GM21423 (cell line): Measurements from ENCODE around the gene KNCN.

Experiments
- ATAC-seq: cut with Tn5 transposase; IDR thresholded peaks from one replicate; pipeline ENCODE4 v1.9.1; 2021; ENCODE audit warnings: mild to moderate bottlenecking, moderate library complexity; ENCODE audit not compliant: unreplicated experiment

The KNCN gene

DNA sequence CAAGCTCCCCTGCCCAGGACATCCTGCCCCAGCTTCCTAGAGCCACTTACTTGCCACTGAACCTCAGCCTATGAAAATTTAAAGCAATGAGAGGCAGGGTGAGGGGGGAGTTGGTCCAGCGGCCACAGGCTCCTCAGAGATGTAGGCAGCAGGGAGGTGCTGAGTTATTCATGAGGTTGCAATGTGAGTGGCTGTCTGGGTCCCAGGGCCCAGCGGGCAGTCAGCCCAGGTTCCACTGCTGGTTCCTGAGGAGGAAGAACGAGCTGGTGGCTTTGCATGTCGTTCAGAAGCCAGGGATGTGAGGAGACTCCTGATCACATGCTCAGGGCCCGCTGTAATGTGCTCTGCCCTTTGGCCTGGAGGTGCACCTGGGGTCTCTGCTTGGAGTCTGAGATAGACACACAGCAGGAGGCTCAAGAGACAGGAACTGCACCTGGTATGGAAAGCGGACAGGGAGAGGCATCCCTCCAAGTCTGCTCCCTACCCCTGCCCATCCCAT lies at the start of gene KNCN:
Gene KNCN, minus strand, starts transcription at position 51 of the 499 bp plus-strand sequence. CDS start 432 bp downstream, outside the sequence.
- ATAC-seq: no peak

DNA sequence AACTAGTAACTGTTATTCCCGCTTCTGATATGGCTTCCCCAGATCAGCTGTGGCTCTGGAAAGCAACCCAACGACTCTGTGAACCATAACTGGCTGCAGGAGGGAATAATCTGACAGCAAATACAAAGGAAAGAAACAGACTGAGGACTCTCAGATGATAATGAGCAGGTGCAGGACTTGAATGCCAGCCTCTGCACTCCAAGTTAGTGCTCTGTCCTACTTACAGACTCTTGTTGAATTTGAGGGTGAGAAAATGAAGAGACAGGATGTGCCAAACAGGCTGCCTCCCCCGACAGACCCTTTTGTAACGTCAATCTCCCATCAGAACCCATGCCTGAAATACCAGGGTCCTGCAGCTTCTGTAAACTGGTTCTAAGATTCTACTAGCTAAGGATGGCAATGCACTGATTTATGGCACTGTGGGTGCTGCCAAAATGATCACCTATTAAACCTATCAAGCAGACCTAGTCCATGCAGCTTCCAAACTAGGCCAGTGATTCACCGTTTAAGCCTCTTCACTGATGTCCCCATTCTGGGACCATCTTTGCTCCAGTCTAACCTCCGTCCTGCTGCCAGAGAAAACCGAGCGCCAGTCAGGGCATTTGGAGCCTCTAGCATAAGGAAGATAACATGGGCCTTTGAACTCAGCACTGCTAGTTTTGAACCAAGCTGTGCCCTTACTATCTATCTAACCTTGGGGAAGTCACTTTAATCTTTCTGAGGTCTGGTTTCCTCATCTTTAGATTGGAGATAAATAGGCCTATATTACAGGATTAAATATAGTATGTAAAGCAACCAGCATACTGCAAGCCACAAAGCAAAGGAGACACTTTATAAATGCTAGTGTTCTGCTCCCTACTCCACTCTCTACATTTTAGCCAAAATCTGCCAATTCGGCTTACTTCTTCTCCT lies 47.9 kb upstream of the KNCN start:
- ATAC-seq: no peak

DNA sequence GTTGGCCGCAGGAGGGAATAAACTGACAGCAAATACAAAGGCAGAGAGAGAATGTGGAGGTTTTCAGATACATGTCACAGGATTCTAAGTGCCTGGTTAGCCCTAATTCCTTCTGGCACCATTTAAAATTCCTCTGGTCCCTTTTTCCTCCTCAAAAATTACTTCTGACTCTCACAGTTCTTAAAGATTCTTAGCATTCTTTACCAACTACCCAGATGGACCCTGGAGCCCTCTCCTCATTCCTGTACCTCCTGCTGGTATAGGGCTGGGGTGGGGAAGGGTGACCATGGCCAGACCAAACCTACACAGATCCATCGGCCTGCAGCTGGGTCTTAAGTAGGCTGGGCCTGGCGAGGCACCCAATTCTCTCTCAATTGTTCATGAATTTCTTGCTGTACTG lies 45.4 kb upstream of the KNCN start:
- ATAC-seq: no peak

DNA sequence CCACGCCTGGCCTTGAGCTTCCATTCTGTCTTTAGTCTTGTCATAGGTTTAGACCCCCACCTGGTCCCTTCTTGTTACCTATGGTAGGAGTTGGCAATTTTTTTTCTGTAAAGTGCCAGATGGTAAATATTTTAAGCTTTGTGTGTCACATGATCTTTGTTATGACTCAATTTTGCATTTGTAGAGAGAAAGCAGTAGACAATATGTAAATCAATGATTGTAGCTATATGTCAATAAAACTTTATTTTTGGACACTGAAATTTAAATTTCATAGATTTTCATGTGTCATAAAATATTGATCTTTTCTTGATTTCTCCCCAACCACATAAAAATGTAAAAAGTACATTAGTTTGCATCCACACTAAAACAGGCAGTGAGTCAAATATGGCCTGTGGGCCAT lies 44.6 kb upstream of the KNCN start:
- ATAC-seq: no peak

DNA sequence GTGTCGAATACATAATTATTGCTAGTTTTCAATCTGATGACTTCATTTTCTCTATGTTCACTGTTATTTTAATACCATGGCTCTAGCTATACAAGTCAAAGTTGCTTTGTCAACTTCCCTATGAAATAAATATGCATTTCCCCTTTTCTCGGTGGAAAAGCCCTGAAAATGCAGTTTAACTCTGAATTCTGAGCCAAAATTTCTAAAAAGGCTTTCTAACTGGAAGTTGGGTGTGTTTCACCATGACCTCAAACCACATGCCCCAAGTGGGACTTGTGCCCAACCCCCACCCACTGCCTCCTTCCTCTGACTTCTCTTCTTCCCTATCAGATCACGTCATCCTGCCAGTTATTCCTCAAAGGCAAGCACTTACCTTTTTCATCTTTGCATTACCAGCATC lies 43.7 kb upstream of the KNCN start:
- no peak for ATAC-seq

- ATAC-seq: no peak
These were observed 42.6 kb upstream of the KNCN start for GRCh38 chr1:46594063-46594462.

DNA sequence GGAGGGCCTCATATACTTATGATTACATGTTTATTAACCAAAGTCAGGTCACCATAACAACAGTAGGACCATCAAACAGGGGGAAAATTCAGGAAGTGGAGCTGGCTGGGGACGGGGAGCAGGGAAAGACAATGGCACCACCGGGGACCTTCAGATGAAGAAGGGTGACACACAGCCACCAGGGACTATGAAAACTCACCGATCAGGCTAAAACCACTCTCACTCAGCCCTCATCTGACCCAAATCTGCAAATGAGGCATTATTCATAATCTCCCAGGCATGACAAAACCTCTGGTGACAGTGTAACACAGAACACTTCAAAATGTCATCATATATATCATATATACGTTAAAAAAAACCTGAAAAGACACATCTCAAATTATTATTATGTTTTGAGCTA lies 41.4 kb upstream of the KNCN start:
- ATAC-seq: no peak

GRCh38 chr1:46589529-46589928 lies 38.1 kb upstream of the KNCN start:
- ATAC-seq: no peak

- no peak for ATAC-seq
These were observed 35.6 kb upstream of the KNCN start for GRCh38 chr1:46587069-46587468.

- ATAC-seq: no peak
These were observed 34.0 kb upstream of the KNCN start for GRCh38 chr1:46585312-46585938.

DNA sequence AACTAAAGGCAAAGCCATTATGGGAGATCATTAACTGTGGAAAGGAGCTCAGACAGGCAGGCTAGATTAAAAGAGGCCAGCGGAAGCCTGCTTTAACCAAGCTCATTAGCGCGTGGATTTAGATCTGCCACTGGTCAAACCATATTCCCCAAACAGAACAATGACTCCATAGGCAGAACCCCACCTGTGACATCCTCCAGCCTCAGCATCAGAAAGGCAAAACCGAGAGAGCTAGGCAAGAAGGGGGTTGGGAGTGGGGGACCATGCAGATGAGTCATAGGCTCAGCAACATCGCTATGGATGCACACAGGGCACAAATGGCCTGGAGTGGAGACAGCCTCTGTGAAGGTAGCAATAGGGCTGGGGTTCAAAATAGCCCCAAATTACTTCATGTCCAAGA lies 32.0 kb upstream of the KNCN start:
- ATAC-seq: no peak

DNA sequence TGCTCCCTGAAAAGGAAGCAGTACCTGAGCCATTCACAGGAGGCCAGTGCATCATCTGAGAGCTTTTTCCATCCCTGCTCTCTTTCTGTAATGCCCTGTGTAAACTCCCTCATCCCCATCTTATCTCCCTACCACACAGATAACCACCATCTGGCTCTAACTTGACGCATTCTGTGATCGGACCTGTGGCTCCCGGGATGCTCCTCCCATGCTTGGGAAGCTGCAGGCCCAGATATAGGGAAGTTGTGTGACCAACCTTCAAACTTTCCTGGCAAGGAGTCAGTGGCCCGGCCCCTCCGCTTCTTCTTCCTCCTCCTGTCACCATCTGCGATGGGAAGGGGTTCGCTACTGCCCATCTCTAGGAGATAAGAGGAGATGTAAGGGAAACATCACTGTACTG lies 31.5 kb upstream of the KNCN start:
- ATAC-seq: no peak

DNA sequence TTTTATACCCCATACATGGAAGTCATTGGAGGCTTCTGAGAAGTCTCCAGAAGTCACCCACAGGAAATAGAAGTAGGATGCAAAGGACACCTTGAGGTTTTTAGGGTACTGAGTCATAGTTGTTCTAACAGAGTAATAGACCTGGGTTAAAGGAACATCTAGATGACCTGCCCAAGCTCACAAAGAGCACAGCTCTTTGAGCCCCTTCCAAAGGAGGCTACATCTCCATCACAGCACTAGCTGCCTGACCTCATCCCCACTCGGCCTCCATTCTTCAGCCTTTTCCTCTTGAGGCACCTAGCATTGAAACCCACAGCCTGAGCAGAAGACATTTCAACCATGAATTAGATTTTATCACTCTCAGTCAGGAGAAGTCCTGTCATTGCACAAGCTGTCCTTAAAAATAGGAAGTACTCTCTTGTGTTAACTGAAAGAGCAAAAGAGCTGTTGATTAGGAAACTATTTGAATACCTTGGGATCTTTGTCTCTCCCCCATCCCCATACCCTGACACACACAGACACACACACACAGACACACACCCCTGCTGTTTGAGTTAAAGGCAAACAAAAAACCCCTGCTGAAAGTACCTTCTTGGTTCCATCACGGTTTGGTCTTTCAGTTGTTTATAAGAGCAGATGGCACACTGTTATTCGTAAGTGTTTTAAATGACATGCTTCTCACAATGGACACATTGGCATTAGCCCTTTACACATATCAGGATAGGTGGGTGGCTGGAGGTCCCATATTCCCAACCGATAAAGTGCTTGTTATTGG lies 30.4 kb upstream of the KNCN start:
- no peak for ATAC-seq

- no peak for ATAC-seq
These were observed 28.9 kb upstream of the KNCN start for GRCh38 chr1:46580140-46580903.

DNA sequence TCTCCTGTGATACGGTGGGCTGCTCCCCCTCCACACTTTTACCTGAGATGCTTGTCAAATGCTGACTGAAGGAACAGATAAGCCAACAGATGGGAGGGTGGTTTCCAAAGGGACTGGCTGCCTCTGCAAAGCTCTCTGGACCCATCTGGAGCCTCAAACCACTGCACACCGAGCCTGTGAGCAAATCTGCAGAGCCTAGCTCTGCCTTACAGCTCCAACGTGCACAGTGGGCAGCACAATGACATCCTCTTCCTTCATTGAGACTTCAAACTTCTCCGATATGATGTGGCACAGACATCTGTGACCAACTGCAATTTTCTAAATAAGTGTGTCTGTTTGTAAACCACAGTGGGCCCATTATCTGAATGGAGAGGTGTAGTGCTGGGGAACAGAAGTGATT lies 26.2 kb upstream of the KNCN start:
- ATAC-seq: no peak

DNA sequence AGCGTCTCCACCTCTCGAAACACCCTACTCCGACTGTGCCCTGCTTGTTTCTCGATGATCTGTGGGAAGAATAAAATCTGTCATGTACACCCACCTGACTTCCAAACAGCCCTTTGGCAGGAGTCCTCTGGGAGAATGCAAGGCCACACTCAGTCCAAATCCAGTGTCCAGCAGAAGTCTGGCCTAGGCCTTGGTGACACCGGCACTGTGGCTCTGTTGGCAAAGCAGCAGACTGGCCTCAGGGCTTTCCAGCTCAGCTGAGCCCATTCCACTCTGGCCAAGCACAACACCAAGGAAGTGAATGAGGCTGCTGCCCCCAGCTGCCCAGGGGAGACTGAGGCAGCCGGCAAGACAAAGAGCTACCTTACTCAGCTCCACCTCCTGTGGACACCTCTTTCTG lies 25.1 kb upstream of the KNCN start:
- no peak for ATAC-seq

DNA sequence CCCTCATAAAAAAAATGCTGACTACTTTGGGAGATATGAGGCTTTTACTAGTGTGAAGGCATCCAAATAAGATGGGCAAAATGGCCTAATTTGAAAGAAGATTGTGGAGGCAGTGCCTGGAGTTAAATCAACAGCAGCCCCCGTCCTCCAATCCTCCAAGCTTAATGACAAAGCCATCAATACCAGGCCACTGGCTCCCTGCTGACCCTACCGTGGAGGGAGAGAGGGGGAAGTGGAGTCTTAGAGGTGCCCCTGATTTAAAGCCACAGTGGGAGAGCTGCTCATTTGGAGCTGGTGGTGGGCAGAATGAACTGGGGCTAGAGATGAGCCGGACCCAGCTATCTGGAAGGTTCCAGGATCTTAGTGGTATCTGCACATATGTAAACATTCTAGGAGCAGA lies 24.3 kb upstream of the KNCN start:
- ATAC-seq: no peak

DNA sequence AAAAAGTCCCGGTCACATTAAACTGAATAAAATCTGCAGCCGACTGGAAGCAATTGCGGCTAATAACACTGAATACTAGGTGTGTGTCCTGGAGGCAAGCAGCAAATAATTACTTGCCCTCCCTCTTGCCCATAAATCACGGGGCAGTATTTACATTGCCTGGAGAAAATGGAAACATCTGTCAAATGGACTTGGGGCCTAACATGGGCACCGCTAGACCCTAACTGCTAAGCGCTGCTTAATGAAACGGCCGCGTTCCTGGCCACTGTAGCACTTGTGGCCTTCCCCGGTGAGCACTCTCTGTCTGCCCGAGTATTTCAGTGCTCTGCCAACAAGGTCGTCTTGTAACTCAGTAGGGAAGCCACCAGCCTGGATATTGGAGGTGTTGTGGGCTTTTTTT lies 23.9 kb upstream of the KNCN start:
- ATAC-seq: no peak

DNA sequence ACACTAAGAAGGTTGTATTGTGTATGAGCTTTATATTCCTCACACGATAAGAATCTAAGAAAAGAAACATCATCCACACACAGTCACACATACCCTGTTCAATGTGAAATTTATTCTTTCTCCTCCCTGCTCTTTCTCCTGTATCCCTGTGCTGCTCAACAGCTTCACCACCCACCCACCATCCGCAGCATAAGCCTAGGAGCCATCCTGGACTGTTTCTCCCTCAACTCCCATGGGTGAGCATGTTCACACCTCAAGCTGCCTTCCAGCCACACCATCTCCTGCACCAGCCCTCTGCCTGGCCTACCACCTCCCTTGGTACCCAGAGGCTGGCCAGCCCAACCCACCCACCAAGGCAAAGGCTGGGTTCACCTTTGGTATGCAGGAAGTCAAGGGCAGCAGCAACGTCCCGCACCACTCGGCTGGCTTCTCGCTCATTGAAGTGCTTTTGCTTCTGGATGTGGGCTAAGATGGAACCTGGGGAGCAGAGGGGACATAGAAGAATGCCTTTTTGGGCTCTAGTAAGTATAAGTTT lies 20.3 kb upstream of the KNCN start:
- ATAC-seq: no peak

GRCh38 chr1:46569884-46570725 lies 18.7 kb upstream of the KNCN start:
- ATAC-seq: no peak
